ENCODE data around the gene IFFO2. TPM values are rescaled to one million over a fixed set of nuclear protein-coding genes. Genes with fewer than 3 reads are reported as not detected.

Gene IFFO2
- total RNA-seq, 4 donors from 2014 or later = 25.8 to 88.8 (median 52.7) TPM

DNA sequence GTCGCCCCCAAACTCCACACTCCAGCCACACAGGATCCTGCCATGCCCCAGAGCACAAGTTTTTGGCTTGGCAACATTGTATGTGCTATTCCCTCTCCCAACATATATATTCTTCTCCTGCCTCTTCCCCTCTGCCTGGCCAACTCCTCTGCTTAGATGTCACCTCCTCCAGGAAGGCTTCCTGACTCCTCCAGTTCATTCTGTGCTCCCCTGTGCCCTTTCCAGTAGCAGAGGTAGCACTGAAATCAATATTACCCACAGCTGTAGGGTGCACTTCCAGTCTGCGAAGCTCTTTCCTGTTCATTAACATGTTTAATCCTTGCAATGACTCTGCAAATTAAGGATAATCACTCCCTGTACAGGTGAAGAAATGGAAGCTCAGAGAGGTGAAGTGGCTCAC lies 75.3 kb downstream of the IFFO2 start:
- no peak for TF ChIP-seq POLR2A (IDR thresholded peaks at IDR 0.05)
- TF ChIP-seq, protein P1, sequence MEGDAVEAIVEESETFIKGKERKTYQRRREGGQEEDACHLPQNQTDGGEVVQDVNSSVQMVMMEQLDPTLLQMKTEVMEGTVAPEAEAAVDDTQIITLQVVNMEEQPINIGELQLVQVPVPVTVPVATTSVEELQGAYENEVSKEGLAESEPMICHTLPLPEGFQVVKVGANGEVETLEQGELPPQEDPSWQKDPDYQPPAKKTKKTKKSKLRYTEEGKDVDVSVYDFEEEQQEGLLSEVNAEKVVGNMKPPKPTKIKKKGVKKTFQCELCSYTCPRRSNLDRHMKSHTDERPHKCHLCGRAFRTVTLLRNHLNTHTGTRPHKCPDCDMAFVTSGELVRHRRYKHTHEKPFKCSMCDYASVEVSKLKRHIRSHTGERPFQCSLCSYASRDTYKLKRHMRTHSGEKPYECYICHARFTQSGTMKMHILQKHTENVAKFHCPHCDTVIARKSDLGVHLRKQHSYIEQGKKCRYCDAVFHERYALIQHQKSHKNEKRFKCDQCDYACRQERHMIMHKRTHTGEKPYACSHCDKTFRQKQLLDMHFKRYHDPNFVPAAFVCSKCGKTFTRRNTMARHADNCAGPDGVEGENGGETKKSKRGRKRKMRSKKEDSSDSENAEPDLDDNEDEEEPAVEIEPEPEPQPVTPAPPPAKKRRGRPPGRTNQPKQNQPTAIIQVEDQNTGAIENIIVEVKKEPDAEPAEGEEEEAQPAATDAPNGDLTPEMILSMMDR (IDR thresholded peaks at IDR 0.05) = no peak
- Histone ChIP-seq H3K9me3 (no peaks in the 10 kb centered on the region), H3K4me3 (no peak overlapping the region), H3K27me3 (no peaks in the 10 kb centered on the region), H3K4me1 (peaks cover 9 to 72% (median 24%) of the 10 kb centered on the region in 3 donors), H3K36me3 (peaks cover 0 to 49% (median 5%) of the 10 kb centered on the region in 3 donors), H3K27ac (peak overlapping the region in 3 of 4 donors; percentile 62 to 74 (median 69))
- no peak for DNase-seq
- 84 to 86% methylated on average over 2 of the region's 2 CpGs for WGBS, 2 donors
- intact Hi-C loops (cut with DNase I) = no loop called here

DNA sequence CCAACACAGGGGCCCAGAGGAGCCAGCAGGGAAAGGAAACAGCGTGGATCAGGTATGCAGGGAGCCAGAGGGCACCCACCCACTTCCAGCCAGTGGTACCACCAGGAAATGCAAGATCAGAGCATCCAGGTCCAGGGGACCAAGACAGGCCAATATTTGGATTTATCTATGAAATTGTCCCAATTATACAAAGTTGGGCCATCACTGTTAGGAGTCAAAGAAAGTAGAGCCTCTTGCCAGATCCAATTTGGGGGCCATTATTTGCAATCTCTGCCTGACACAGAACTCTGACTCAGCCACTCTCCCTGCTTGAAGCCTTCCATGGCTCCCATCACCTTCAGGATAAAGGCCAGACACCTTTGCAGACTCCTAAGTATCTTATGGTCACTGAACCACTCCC lies 75.9 kb downstream of the IFFO2 start:
- H3K27ac ChIP-seq = no peak overlapping the region
- intact Hi-C loops (cut with DNase I) = no loop called here
- TF ChIP-seq POLR2A (IDR thresholded peaks at IDR 0.05) = no peak
- TF ChIP-seq, protein P1 (IDR thresholded peaks at IDR 0.05) = no peak

DNA sequence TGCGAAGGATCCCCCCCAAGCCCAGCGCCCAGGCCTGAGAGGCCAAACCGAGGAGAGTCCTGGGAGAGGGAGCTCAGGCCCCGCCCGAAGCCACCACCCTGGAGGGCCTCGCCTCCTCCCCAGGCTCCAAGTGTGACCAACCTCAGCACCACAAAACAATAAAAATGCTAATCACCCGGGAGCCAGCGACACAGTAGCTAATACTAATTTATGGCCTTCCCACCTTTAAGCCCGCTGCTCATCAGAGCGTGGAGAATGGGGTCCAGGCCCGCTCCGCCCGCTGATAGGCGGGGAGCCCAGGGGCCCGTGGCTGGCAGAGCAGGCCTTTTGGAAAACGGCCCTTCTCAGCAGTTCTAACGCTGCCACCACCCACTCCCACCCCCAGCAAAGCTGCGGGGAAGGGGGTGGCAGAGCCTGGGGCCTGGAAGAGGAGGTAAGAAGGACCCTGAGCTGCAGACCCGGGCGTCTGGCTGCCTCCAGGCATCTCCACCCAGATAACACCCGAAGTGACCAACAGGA lies 76.6 kb downstream of the IFFO2 start:
- WGBS, 2 donors = 25 to 38% methylated on average over 4 to 6 of the region's 21 CpGs
- Histone ChIP-seq H3K27ac (no peak overlapping the region), H3K4me1 (peaks cover 9 to 66% (median 23%) of the 10 kb centered on the region in 3 donors), H3K9me3 (no peaks in the 10 kb centered on the region), H3K4me3 (no peak overlapping the region), H3K27me3 (no peaks in the 10 kb centered on the region), H3K36me3 (peaks cover 0 to 46% (median 5%) of the 10 kb centered on the region in 3 donors)
- DNase-seq = no peak
- intact Hi-C loops (cut with DNase I) = no loop called here
- TF ChIP-seq POLR2A (IDR thresholded peaks at IDR 0.05) = no peak
- TF ChIP-seq, protein P1 (IDR thresholded peaks at IDR 0.05) = no peak

More for the DNA sequence above, 75.9 kb downstream of the IFFO2 start:
- no peak overlapping the region for H3K4me3 ChIP-seq
- no peaks in the 10 kb centered on the region for H3K9me3 ChIP-seq
- H3K4me1 ChIP-seq = peaks cover 9 to 66% (median 23%) of the 10 kb centered on the region in 3 donors
- no peak for DNase-seq
- no peaks in the 10 kb centered on the region for H3K27me3 ChIP-seq
- peaks cover 0 to 50% (median 5%) of the 10 kb centered on the region in 3 donors for H3K36me3 ChIP-seq
- WGBS, 2 donors = 75 to 100% methylated on average over 1 of the region's 1 CpG

DNA sequence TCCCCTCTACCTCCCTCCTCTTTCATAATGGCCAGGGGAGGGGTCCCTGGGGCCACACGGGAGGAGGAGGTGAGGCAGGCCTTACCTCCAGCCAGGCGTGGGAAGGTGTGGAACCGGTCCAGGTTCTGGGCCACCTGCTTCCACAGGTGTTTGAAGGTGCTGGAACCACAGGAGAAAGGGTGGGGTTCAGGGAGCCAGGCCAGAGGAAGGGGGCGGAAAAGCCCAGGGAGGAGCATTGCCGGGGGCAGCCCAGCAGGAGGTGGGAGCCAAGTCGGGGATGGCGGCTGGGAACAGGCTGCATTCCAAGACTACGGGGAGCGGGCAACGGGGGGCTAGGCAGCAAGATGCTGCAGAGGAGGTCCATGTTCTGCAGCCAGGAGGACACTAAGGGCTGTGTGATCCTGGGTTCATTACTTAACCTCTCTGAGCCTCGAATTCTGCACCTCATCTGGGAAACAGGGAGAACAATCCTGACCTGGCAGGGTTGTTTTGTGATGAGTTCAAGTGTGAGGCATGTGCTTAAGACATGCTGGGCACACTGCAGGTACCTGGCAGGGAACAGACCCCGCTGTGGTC lies 77.2 kb downstream of the IFFO2 start:
- Histone ChIP-seq H3K9me3 (no peaks in the 10 kb centered on the region), H3K4me3 (no peak overlapping the region), H3K27ac (no peak overlapping the region), H3K27me3 (no peaks in the 10 kb centered on the region), H3K4me1 (peaks cover 9 to 63% (median 22%) of the 10 kb centered on the region in 3 donors), H3K36me3 (peaks cover 0 to 46% (median 5%) of the 10 kb centered on the region in 3 donors)
- DNase-seq = no peak
- no peak for TF ChIP-seq POLR2A (IDR thresholded peaks at IDR 0.05)
- TF ChIP-seq, protein P1 (IDR thresholded peaks at IDR 0.05) = no peak
- intact Hi-C loops (cut with DNase I) = no loop called here
- WGBS, 2 donors = 46 to 70% methylated on average over 2 to 11 of the region's 12 CpGs

DNA sequence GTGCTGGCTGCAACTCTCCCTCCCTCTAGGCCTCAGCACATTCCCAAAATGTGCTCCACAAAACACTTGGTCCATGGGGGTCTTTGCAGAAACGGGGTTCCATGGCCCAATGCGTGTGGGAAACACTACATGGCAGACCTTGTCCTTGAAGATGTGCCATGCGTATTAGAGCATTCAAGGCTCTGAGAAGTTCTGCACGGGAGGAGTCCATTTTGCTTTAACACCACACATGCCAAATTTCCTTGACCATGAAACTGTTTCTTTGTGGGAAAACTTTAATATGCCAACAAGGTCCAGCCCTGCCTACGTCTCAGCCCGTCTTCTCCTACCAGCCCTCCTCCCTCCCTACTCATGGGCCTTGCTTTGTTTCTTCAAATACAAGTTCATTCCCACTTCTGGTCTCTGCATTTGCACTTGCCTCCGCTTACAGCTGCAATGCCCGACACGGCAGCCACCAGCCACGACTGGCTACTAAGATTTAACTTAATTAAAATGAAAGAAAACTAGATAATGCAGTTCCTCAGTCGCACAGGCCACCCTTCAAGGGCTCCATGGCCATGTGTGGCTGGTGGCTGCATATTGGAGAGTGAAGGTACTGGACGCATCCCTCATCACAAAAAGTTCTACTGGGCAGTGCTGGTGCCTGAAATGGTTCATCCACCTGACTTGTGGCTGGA lies 77.8 kb downstream of the IFFO2 start:
- H3K4me3 ChIP-seq = no peak overlapping the region
- H3K27me3 ChIP-seq = no peaks in the 10 kb centered on the region
- 75 to 88% methylated on average over 11 to 12 of the region's 12 CpGs for WGBS, 2 donors
- intact Hi-C loops (cut with DNase I) = no loop called here
- peaks cover 0 to 50% (median 5%) of the 10 kb centered on the region in 3 donors for H3K36me3 ChIP-seq
- no peaks in the 10 kb centered on the region for H3K9me3 ChIP-seq
- no peak overlapping the region for H3K27ac ChIP-seq
- no peak for DNase-seq
- H3K4me1 ChIP-seq = peaks cover 9 to 57% (median 21%) of the 10 kb centered on the region in 3 donors
- TF ChIP-seq, protein P1 (IDR thresholded peaks at IDR 0.05) = no peak
- no peak for TF ChIP-seq POLR2A (IDR thresholded peaks at IDR 0.05)

All from esophagus squamous epithelium (tissue), 5 donors.